SK-N-SH (cell line): Measurements from ENCODE around the gene TGM6. TPM values are rescaled to one million over a fixed set of nuclear protein-coding genes. Genes with fewer than 3 reads are reported as not detected.

ENCODE experiments used
- CTCF ChIA-PET: fragments of 300-600, 350-600 bp; formaldehyde crosslinking; extraction: SDS; loops from one replicate; lab custom pipeline; 2021; lab: Yijun Ruan, JAX
- POLR2A ChIA-PET: fragments of 350-600 bp; sonication (Branson Sonifier 250); formaldehyde crosslinking; extraction: SDS; loops from one replicate; lab custom pipeline; 2020; ENCODE audit warnings: antibody characterized with exemption, inconsistent platforms; lab: Yijun Ruan, JAX
- DNase-seq: peaks from one replicate; pipeline ENCODE4 v3.0.0; 2012
- H2AFZ ChIP-seq: fragments of 200-600 bp; sonication (generic); 2 replicates; pipeline ENCODE4 v1.8.1; 2016; ENCODE audit warnings: antibody characterized with exemption, mild to moderate bottlenecking, low read depth
- H3F3A ChIP-seq: fragments of 200-600 bp; sonication (generic); replicated peaks from 2 replicates; pipeline ENCODE3; 2016; ENCODE audit warnings: antibody characterized with exemption, mild to moderate bottlenecking; ENCODE audit not compliant: insufficient read depth
- H3K27ac ChIP-seq, 2 experiments: fragments of 200-500 bp in 1 of 2; fragments of 200-600 bp in 1 of 2; sonication (Bioruptor generic) in 1 of 2; sonication (generic), shearing (Covaris generic) in 1 of 2; 2 replicates each; pipeline versions ENCODE4 v1.5.1 to v1.6.1; 2014 to 2016; ENCODE audit warnings: low read depth in 2 of 2, inconsistent platforms in 1 of 2, low read length in 1 of 2, mild to moderate bottlenecking in 1 of 2, mixed read lengths in 1 of 2
- H3K27me3 ChIP-seq: fragments of 200-600 bp; sonication (generic), shearing (Covaris generic); 2 replicates; pipeline ENCODE4 v1.6.1; 2016; ENCODE audit warnings: mixed run types; ENCODE audit not compliant: insufficient read depth
- H3K36me3 ChIP-seq, 2 experiments: fragments of 200-500 bp in 1 of 2; fragments of 200-600 bp in 1 of 2; sonication (Bioruptor generic) in 1 of 2; sonication (generic) in 1 of 2; replicated peaks in 1 of 2; 2 replicates each; pipeline versions ENCODE3 to v1.5.1; 2014 to 2016; ENCODE audit warnings: low read length in 1 of 2, mild to moderate bottlenecking in 1 of 2; ENCODE audit not compliant: insufficient read depth in 2 of 2, control insufficient read depth in 1 of 2
- H3K4me1 ChIP-seq, 2 experiments: fragments of 200-500 bp in 1 of 2; fragments of 200-600 bp in 1 of 2; sonication (Bioruptor generic) in 1 of 2; sonication (generic), shearing (Covaris generic) in 1 of 2; 2 replicates each; pipeline versions ENCODE4 v1.5.1 to v1.6.1; 2014 to 2016; ENCODE audit warnings: low read depth in 1 of 2, low read length in 1 of 2, mixed run types in 1 of 2; ENCODE audit not compliant: insufficient read depth in 2 of 2, control insufficient read depth in 1 of 2
- H3K4me2 ChIP-seq: fragments of 200-600 bp; sonication (generic), shearing (Covaris generic); 2 replicates; pipeline ENCODE4 v1.6.1; 2017; ENCODE audit warnings: mixed run types
- H3K4me3 ChIP-seq, 2 experiments: fragments of 200-500 bp in 1 of 2; fragments of 200-600 bp in 1 of 2; sonication (Bioruptor generic) in 1 of 2; sonication (generic), shearing (Covaris generic) in 1 of 2; 2 replicates each; pipeline versions ENCODE4 v1.5.1 to v1.8.1; 2014 to 2016; ENCODE audit warnings: low read depth in 2 of 2, inconsistent platforms in 1 of 2, low read length in 1 of 2, mild to moderate bottlenecking in 1 of 2, mixed read lengths in 1 of 2, moderate library complexity in 1 of 2
- H3K79me2 ChIP-seq: fragments of 200-600 bp; sonication (generic); 2 replicates; pipeline ENCODE4 v1.8.1; 2017; ENCODE audit warnings: mild to moderate bottlenecking; ENCODE audit not compliant: insufficient read depth
- H3K9ac ChIP-seq: fragments of 200-600 bp; sonication (generic); 2 replicates; pipeline ENCODE4 v1.6.1; 2017; ENCODE audit warnings: mixed run types
- H3K9me2 ChIP-seq: fragments of 200-600 bp; sonication (generic); 2 replicates; pipeline ENCODE4 v1.6.1; 2017; ENCODE audit warnings: mixed run types
- H3K9me3 ChIP-seq: fragments of 200-600 bp; sonication (generic); 2 replicates; pipeline ENCODE4 v1.6.1; 2017; ENCODE audit warnings: mixed run types, mild to moderate bottlenecking, moderate library complexity
- H4K20me1 ChIP-seq: fragments of 200-600 bp; sonication (generic); 2 replicates; pipeline ENCODE4 v1.6.1; 2017; ENCODE audit warnings: mild to moderate bottlenecking, mixed run types; ENCODE audit not compliant: insufficient read depth
- CHD2 ChIP-seq: fragments of 150-350 bp; IDR thresholded peaks from 2 replicates; pipeline ENCODE4 v1.6.1; 2018; ENCODE audit warnings: low read length; ENCODE audit not compliant: partially characterized antibody
- EZH2phosphoT487 ChIP-seq: fragments of 200-600 bp; sonication (generic); IDR thresholded peaks from 2 replicates; pipeline ENCODE4 v1.6.1; 2017; ENCODE audit warnings: low read depth, mixed run types, mild to moderate bottlenecking, antibody characterized with exemption, moderate library complexity, borderline replicate concordance
- FOXJ3 ChIP-seq: sonication (generic); formaldehyde crosslinking; IDR thresholded peaks from 2 replicates; pipeline ENCODE4 v1.5.1; 2020; ENCODE audit warnings: mild to moderate bottlenecking, missing genetic modification reagents
- FOXM1 ChIP-seq: IDR thresholded peaks from 2 replicates; pipeline ENCODE4 v1.4.0; 2012; ENCODE audit warnings: low read depth, mild to moderate bottlenecking
- JUND ChIP-seq: IDR thresholded peaks from 2 replicates; pipeline ENCODE4 v1.4.0; 2012
- MAX ChIP-seq: IDR thresholded peaks from 2 replicates; pipeline ENCODE4 v1.4.0; 2012; ENCODE audit warnings: low read depth
- MEF2A ChIP-seq: IDR thresholded peaks from 2 replicates; pipeline ENCODE4 v1.4.0; 2012; ENCODE audit warnings: low read depth, borderline replicate concordance
- MXI1 ChIP-seq: IDR thresholded peaks from 2 replicates; pipeline ENCODE4 v1.6.1; 2012; ENCODE audit warnings: mild to moderate bottlenecking, low read depth, low read length, improper control_type of control experiment
- NFIC ChIP-seq: IDR thresholded peaks from 2 replicates; pipeline ENCODE4 v1.4.0; 2012; ENCODE audit warnings: borderline replicate concordance
- NRF1 ChIP-seq: IDR thresholded peaks from 2 replicates; pipeline ENCODE4 v1.6.1; 2012; ENCODE audit warnings: low read depth, mild to moderate bottlenecking, low read length
- RCOR1 ChIP-seq: fragments of 150-350 bp; IDR thresholded peaks from 2 replicates; pipeline ENCODE4 v1.6.1; 2017; ENCODE audit warnings: antibody characterized with exemption, low read length
- RFX5 ChIP-seq: IDR thresholded peaks from 2 replicates; pipeline ENCODE4 v1.6.1; 2012; ENCODE audit warnings: mild to moderate bottlenecking, improper control_type of control experiment, low read length
- RXRA ChIP-seq: IDR thresholded peaks from 2 replicates; pipeline ENCODE4 v1.4.0; 2012; ENCODE audit warnings: low read depth, mild to moderate bottlenecking, borderline replicate concordance
- SIN3A ChIP-seq: IDR thresholded peaks from 2 replicates; pipeline ENCODE4 v1.6.1; 2012; ENCODE audit warnings: low read depth, mild to moderate bottlenecking, low read length, moderate library complexity, borderline replicate concordance
- SMC3 ChIP-seq: IDR thresholded peaks from 2 replicates; pipeline ENCODE4 v1.6.1; 2012; ENCODE audit warnings: low read depth, low read length, improper control_type of control experiment
- TAF1 ChIP-seq: IDR thresholded peaks from 2 replicates; pipeline ENCODE4 v1.6.1; 2012; ENCODE audit warnings: low read depth, mild to moderate bottlenecking, low read length, moderate library complexity, borderline replicate concordance
- TCF12 ChIP-seq: IDR thresholded peaks from 2 replicates; pipeline ENCODE4 v1.4.0; 2012
- TEAD4 ChIP-seq: IDR thresholded peaks from 2 replicates; pipeline ENCODE4 v1.4.0; 2012; ENCODE audit warnings: mild to moderate bottlenecking, borderline replicate concordance; ENCODE audit not compliant: insufficient read depth
- YY1 ChIP-seq: IDR thresholded peaks from 2 replicates; pipeline ENCODE4 v1.4.0; 2012; ENCODE audit warnings: low read depth, mild to moderate bottlenecking
- WGBS: methylation state at CpG from one replicate; pipeline ENCODE4 v1.1.6; 2017; ENCODE audit warnings: low lambda C conversion rate; 5-methylcytosine and 5-hydroxymethylcytosine counted together
- polyA plus RNA-seq, 3 experiments: library from polyadenylated mRNA; depleted of rRNA; stranded (reverse); fragments of >200 nt; gene quantifications; 2 replicates each; pipeline ENCODE4 v1.2.3, GENCODE V29; 2012
- TF ChIP-seq, protein P1 (sequence below): IDR thresholded peaks from 2 replicates; pipeline ENCODE4 v1.6.1; 2012; ENCODE audit warnings: mild to moderate bottlenecking, low read depth, low read length, moderate library complexity
- TF ChIP-seq, protein P2 (sequence below): IDR thresholded peaks from 2 replicates; pipeline ENCODE4 v1.4.0; 2012; ENCODE audit warnings: low read depth, borderline replicate concordance
- TF ChIP-seq, protein P3 (sequence below): IDR thresholded peaks from 2 replicates; pipeline ENCODE4 v1.4.0; 2012; ENCODE audit warnings: low read depth, borderline replicate concordance

Gene TGM6
- polyA plus RNA-seq, 1 of the 3 experiments (the other 2 are of a cell fraction) = not detected

GRCh38 chr20:2341336-2341735, 39.4 kb upstream of the TGM6 start (continued):
- TF ChIP-seq, protein P1, sequence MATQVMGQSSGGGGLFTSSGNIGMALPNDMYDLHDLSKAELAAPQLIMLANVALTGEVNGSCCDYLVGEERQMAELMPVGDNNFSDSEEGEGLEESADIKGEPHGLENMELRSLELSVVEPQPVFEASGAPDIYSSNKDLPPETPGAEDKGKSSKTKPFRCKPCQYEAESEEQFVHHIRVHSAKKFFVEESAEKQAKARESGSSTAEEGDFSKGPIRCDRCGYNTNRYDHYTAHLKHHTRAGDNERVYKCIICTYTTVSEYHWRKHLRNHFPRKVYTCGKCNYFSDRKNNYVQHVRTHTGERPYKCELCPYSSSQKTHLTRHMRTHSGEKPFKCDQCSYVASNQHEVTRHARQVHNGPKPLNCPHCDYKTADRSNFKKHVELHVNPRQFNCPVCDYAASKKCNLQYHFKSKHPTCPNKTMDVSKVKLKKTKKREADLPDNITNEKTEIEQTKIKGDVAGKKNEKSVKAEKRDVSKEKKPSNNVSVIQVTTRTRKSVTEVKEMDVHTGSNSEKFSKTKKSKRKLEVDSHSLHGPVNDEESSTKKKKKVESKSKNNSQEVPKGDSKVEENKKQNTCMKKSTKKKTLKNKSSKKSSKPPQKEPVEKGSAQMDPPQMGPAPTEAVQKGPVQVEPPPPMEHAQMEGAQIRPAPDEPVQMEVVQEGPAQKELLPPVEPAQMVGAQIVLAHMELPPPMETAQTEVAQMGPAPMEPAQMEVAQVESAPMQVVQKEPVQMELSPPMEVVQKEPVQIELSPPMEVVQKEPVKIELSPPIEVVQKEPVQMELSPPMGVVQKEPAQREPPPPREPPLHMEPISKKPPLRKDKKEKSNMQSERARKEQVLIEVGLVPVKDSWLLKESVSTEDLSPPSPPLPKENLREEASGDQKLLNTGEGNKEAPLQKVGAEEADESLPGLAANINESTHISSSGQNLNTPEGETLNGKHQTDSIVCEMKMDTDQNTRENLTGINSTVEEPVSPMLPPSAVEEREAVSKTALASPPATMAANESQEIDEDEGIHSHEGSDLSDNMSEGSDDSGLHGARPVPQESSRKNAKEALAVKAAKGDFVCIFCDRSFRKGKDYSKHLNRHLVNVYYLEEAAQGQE = no peak
- no peak for TF ChIP-seq NRF1

DNA sequence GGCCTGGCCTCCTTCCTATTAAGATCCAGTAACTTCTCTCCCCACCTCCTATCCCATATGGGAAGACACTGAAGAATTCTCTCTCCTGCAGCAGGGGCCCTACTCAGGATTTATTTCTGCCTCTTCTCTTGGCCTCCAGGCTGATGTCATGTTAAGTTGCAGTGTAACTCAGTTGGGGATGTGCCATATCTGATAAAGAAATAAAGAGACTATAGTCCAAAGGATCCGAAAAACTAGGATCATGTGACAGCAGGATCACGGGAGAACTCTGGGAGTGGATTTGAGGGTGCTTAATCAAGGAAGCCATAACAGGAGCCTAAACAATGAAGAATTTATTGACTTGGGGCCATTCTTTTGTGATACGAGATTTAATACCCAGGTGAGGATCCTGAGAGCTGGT, 38.5 kb upstream of the TGM6 start:
- CTCF ChIA-PET = no interaction called here
- no peak overlapping the region for H3K4me2 ChIP-seq
- no peak overlapping the region for H2AFZ ChIP-seq
- no peaks in the 10 kb centered on the region for H3F3A ChIP-seq
- H3K27ac ChIP-seq = no peak overlapping the region
- WGBS = 38% methylated on average over 3 of the region's 3 CpGs
- POLR2A ChIA-PET = no interaction called here
- H3K9me2 ChIP-seq = no peaks in the 10 kb centered on the region
- no peak overlapping the region for H3K9ac ChIP-seq
- H3K79me2 ChIP-seq = no peaks in the 10 kb centered on the region
- H4K20me1 ChIP-seq = no peaks in the 10 kb centered on the region
- DNase-seq = no peak
- H3K27me3 ChIP-seq = no peaks in the 10 kb centered on the region; the same call in 1 of the 2 replicates
- H3K36me3 ChIP-seq = no peaks in the 10 kb centered on the region
- TF ChIP-seq TEAD4 (no peak), FOXJ3 (CRISPR knock-in tag) (no peak), SMC3 (no peak), TCF12 (no peak), RFX5 (no peak)
- TF ChIP-seq, protein P2, sequence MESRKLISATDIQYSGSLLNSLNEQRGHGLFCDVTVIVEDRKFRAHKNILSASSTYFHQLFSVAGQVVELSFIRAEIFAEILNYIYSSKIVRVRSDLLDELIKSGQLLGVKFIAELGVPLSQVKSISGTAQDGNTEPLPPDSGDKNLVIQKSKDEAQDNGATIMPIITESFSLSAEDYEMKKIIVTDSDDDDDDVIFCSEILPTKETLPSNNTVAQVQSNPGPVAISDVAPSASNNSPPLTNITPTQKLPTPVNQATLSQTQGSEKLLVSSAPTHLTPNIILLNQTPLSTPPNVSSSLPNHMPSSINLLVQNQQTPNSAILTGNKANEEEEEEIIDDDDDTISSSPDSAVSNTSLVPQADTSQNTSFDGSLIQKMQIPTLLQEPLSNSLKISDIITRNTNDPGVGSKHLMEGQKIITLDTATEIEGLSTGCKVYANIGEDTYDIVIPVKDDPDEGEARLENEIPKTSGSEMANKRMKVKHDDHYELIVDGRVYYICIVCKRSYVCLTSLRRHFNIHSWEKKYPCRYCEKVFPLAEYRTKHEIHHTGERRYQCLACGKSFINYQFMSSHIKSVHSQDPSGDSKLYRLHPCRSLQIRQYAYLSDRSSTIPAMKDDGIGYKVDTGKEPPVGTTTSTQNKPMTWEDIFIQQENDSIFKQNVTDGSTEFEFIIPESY = no peak
- H3K4me3 ChIP-seq = no peak overlapping the region
- no peaks in the 10 kb centered on the region for H3K4me1 ChIP-seq
- H3K9me3 ChIP-seq = no peaks in the 10 kb centered on the region; the same call in 1 of the 2 replicates

GRCh38 chr20:2346188-2346587, 34.5 kb upstream of the TGM6 start:
- Histone ChIP-seq H3F3A (no peaks in the 10 kb centered on the region), H3K27ac (no peak overlapping the region), H3K4me1 (peaks cover 0 to 14% of the 10 kb centered on the region in 2 experiments; a peak in 2 of 4 replicates), H4K20me1 (no peaks in the 10 kb centered on the region), H3K79me2 (no peaks in the 10 kb centered on the region), H2AFZ (no peak overlapping the region), H3K4me3 (no peak overlapping the region), H3K9me2 (no peaks in the 10 kb centered on the region), H3K36me3 (no peaks in the 10 kb centered on the region), H3K27me3 (no peaks in the 10 kb centered on the region; the same call in 1 of the 2 replicates), H3K9me3 (no peaks in the 10 kb centered on the region; the same call in 1 of the 2 replicates), H3K4me2 (no peak overlapping the region), H3K9ac (no peak overlapping the region)
- WGBS = 52% methylated on average over 3 of the region's 3 CpGs
- ChIA-PET POLR2A (no interaction called here), CTCF (no interaction called here)
- TF ChIP-seq EZH2phosphoT487 (no peak), RXRA (no peak), SMC3 (no peak), NFIC (no peak), NRF1 (no peak), YY1 (no peak), FOXM1 (no peak), MEF2A (no peak), CHD2 (no peak), JUND (no peak), TAF1 (no peak), MAX (no peak), MXI1 (no peak), TCF12 (no peak), RCOR1 (no peak), SIN3A (no peak)
- TF ChIP-seq, protein P3, sequence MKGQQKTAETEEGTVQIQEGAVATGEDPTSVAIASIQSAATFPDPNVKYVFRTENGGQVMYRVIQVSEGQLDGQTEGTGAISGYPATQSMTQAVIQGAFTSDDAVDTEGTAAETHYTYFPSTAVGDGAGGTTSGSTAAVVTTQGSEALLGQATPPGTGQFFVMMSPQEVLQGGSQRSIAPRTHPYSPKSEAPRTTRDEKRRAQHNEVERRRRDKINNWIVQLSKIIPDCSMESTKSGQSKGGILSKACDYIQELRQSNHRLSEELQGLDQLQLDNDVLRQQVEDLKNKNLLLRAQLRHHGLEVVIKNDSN = no peak
- DNase-seq = no peak
